ENCODE measurements around the gene SLC45A2.

Gene SLC45A2

GRCh38 chr5:34005681-34006080 is 21.2 kb upstream of the SLC45A2 start:
- no peak for DNase-seq

GRCh38 chr5:34005211-34005610 is 20.7 kb upstream of the SLC45A2 start:
- DNase-seq: no peak

- DNase-seq: no peak
Observed at GRCh38 chr5:34003941-34004340, 19.4 kb upstream of the SLC45A2 start.

GRCh38 chr5:34002629-34003328 is 18.3 kb upstream of the SLC45A2 start:
- DNase-seq: no peak

GRCh38 chr5:34001241-34001841 is 16.8 kb upstream of the SLC45A2 start:
- peak; percentile 98 for DNase-seq

- no peak for DNase-seq
Observed at GRCh38 chr5:33999978-34000377, 15.5 kb upstream of the SLC45A2 start.

- DNase-seq: peak; percentile 80
Observed at GRCh38 chr5:33997331-33997983, 13.0 kb upstream of the SLC45A2 start.

- DNase-seq: no peak
Observed at GRCh38 chr5:33995865-33996264, 11.4 kb upstream of the SLC45A2 start.

GRCh38 chr5:33994845-33995244 is 10.4 kb upstream of the SLC45A2 start:
- no peak for DNase-seq

GRCh38 chr5:33992864-33993263 is 8.4 kb upstream of the SLC45A2 start:
- no peak for DNase-seq

- DNase-seq: no peak
Observed at GRCh38 chr5:33985447-33985846, 954 bp upstream of the SLC45A2 start.

GRCh38 chr5:33984178-33984577 is 315 bp downstream of the SLC45A2 start:
- no peak for DNase-seq

GRCh38 chr5:33981408-33982162 is 2.9 kb downstream of the SLC45A2 start:
- no peak for DNase-seq

- DNase-seq: no peak
Observed at GRCh38 chr5:33980030-33980429, 4.5 kb downstream of the SLC45A2 start.

- DNase-seq: no peak
Observed at GRCh38 chr5:33978306-33978705, 6.2 kb downstream of the SLC45A2 start.

- peak; percentile 55 for DNase-seq
Observed at GRCh38 chr5:33976307-33976706, 8.2 kb downstream of the SLC45A2 start.

- no peak for DNase-seq
Observed at GRCh38 chr5:33975852-33976251, 8.6 kb downstream of the SLC45A2 start.

GRCh38 chr5:33973271-33973670 is 11.2 kb downstream of the SLC45A2 start:
- no peak for DNase-seq

- DNase-seq: no peak
Observed at GRCh38 chr5:33969572-33970452, 14.7 kb downstream of the SLC45A2 start.

- no peak for DNase-seq
Observed at GRCh38 chr5:33968211-33969005, 16.1 kb downstream of the SLC45A2 start.

GRCh38 chr5:33966805-33967204 is 17.7 kb downstream of the SLC45A2 start:
- no peak for DNase-seq

Measured in NCI-H2029 treated with DMSO at 0.1 percent for 48 hours (cell line).